NCI-H2171 (cell line): ENCODE results near the gene ZNF33A.
"Not testable (repeated sequence)": the region's sequence is repeated elsewhere in the genome, so short reads cannot be mapped to it uniquely, and the experiment has no call there.

ENCODE experiments used
- DNase-seq: peaks from one replicate; lab custom pipeline; 2025; lab: John Stamatoyannopoulos, UW

ZNF33A gene

DNA sequence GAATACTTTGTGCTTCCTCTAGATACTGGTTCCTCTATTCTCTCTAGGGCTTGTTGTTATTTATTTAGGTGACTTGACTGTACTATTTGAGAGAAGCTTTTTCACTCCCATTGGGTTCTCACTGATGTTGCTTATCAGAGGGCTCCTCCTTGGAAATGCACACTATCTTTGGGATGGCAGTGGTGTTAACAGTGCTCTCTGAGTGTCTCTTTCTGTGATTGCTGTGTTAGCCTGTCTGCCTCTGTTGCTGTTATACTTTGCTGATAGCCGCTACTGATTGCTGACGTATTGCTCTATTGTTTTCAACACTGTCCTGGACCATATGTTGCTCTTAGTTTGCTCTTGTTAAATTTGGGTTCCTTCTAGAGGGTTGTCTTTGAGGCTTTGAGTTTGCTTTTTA is 34.7 kb downstream of the ZNF33A start:
- DNase-seq: no peak

DNA sequence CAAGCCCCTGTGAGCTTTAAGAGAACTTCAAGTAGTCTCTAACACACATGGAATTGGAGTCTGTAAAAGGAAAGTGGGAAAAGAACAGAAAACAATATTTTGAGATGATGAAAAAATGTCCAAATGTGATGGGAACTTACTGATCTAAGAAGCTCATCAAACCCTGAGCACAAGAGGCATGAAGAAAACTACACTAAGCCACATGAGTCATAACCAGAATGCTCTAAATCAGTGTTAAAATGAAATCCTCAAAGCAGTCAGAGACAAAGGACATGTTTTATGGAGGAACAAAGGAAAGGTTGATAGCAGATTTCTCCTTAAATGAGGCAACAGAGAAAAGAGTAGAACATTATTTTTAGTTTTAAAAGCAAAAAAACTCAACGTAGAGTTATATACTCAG is 37.2 kb downstream of the ZNF33A start:
- DNase-seq: no peak

DNA sequence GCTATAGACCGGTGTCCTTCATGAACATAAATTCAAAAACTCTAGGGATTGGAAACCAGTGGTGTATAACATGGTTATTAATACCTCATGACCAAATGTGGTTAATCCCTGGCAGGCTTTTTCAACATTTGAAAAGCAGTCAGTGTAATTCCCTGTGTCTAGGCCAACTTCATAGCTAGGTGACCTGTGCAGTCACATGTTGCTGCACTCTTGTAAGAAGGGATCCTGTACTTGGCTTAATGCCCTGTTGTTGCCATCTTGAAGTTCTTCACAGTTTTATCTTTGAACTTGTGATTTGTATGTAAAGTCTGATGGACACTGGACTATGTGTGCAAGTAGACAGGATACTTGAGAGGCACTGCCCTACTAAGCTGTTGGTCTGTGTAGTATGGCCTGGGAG is 39.7 kb downstream of the ZNF33A start:
- no peak for DNase-seq

DNA sequence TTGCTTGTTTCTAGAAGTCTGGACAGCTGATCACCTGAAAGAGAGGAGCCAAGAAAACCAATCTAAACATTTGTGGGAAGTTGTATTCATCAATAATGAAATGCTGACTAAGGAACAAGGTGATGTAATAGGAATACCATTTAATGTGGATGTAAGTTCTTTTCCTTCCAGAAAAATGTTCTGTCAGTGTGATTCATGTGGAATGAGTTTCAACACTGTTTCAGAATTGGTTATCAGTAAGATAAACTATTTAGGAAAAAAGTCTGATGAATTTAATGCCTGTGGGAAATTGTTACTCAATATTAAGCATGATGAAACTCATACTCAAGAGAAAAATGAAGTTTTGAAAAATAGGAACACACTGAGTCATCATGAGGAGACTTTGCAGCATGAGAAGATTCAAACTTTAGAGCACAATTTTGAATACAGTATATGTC is 43.9 kb downstream of the ZNF33A start:
- DNase-seq: no peak

DNA sequence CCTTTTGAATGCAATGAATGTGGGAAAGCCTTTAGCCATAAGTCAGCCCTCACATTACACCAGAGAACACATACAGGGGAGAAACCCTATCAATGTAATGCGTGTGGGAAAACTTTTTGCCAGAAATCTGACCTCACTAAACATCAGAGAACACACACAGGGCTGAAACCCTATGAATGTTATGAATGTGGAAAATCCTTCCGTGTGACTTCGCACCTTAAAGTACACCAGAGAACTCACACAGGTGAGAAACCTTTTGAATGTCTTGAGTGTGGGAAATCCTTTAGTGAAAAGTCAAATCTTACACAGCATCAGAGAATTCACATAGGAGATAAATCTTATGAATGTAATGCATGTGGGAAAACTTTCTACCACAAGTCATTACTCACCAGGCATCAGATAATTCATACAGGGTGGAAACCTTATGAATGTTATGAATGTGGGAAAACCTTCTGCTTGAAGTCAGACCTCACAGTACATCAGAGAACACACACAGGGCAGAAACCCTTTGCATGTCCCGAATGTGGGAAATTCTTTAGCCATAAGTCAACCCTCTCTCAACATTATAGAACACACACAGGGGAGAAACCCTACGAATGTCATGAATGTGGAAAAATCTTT is 44.9 kb downstream of the ZNF33A start:
- DNase-seq: not testable (repeated sequence)

DNA sequence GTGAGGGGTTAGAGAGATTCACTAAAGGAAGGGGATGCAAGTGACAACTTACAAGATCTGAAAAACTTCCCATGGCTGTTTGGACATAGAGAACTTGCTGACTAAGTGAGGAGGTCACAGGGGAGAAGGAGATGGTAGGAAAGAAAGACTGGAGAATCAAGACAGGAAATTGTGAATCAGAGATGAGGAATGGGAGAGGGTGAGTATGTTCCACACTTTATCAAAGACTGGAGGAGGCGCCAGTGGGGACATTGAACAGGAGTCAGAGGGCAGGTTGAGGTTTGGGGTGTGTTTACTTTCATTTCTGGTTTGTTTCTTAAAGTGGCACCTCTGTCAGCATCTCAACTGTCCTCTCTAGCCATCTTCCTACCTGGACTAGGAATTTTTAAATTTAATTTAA is 59.2 kb downstream of the ZNF33A start:
- DNase-seq: not testable (repeated sequence)

DNA sequence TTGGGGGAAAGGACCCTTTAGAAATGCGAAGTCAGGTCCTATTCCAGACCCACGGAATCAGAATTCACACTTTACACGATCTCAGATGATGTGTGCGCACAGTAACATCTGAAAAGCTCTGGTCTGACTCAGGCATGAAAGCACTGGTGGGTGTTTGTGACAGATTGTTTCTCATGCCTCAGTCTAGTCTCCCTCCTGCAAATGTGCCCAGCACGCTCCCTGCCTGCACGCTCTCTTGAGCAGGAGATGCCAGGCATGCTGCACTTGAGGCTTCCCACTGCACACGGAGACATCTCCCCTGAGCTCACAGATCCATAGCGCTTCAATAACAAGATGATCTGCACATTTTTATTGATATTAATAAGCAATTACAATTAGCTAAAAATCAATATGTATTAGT is 60.0 kb downstream of the ZNF33A start:
- no peak for DNase-seq

DNA sequence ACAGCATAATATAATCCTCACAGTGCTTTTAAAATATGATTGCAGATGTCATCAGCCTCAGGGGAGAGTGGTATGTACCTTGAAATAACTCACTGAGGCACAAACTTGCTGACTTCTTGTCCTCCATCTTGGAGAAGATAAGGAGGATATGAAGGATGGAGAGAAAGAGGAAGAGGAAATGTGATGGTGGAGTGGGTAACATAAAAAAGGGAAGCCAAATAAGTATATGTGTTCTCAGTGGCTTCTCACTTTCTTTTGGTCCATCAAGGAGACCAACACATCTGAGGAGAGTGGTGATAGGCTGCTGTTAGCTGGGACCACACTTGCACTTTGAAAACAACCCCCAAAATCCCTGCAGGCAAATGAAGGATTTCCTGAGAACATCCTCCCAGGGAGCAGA is 62.1 kb downstream of the ZNF33A start:
- no peak for DNase-seq

DNA sequence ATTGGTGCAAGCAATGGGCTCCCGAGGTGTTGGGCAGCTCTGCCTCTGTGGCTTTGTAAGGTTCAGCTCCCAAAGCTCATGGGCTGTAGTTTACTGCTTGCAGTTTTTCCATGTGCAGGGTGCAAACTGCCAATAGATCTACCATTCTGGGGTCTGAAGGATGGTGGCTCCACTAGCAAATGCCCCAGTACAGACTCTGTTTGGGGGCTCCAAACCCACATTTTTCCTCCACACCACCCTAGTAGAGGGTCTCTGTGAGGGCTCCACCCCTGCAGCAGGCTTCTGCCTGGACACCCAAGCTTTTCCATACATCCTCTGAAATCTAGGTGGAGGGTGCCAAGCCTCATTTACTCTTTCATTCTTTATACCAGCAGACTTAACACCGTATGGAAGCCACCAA is 66.2 kb downstream of the ZNF33A start:
- no peak for DNase-seq

DNA sequence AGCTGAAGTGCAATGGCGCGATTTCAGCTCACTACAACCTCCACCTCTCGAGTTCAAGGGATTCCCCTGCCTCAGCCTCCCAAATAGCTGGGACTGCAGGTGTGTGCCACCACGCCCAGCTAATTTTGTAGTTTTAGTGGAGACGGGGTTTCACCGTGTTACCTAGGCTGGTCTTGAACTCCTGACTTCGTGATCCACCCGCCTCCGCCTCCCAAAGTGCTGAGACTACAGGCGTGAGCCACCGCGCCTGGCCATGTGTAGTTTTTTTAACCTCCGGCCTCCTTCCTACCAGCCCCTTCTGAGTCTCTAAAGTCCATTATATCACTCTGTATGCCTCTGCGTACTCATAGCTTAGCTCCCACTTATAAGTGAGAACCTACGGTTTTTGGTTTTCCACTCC is 82.8 kb downstream of the ZNF33A start:
- DNase-seq: not testable (repeated sequence)

DNA sequence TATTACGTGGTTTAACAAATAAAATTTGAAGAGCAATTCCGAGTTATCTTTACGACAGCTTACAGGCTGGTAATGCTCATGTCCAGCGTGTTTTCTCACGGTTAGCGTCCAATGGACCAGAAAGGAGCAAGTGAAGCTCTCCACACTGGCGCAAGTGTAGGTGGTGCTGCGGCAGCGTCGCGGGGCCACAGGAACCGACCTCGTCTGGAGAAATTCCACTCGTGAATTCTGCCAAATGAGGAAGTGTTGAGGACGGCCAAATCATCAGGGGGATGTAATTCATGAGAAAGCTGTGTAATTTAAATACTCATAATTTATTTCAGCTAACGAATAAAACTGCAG is 83.3 kb downstream of the ZNF33A start:
- DNase-seq: no peak

DNA sequence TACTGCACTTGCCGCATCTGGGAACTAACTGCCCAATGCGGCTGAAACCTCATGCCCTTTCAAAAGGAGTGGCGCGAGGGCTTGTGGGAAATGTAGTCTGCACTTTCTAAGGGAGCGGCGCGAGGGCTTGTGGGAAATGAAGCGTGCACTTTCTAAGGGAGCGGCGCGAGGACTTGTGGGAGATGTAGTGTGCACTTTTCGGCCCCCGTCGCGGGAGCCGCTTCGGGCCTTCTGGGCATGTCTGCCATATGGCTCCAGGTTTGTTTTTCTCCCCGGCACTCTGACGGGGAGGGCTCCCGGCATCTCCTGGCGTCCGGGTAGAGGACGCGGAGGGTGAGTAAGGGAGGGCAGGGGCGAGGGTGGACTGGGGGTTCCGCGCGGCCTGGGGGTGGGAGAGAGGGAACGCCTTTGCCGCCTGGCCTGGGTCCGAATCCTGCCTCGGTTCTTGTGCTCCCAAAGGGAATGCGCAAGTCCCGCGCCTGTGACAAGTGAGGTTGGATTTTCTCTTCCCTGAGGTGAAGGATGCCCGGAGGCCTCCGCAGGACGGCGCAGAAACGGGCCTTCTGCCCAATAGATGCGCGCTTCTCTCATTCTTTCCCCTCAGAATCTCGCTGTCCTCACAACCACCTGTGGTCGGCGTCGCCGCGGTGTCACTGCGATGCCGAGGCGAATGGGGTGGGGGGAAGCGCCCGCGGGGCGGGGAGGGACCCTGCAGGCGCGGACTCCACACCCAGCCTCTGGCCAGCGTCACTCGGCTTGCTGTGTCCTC is 83.9 kb downstream of the ZNF33A start, which contains the start of gene ZNF37A:
ZNF37A (plus strand) TSS at position 180 of the 769 bp plus-strand sequence. CDS start 2,281 bp downstream, outside the sequence.
- peak; percentile 79 for DNase-seq

DNA sequence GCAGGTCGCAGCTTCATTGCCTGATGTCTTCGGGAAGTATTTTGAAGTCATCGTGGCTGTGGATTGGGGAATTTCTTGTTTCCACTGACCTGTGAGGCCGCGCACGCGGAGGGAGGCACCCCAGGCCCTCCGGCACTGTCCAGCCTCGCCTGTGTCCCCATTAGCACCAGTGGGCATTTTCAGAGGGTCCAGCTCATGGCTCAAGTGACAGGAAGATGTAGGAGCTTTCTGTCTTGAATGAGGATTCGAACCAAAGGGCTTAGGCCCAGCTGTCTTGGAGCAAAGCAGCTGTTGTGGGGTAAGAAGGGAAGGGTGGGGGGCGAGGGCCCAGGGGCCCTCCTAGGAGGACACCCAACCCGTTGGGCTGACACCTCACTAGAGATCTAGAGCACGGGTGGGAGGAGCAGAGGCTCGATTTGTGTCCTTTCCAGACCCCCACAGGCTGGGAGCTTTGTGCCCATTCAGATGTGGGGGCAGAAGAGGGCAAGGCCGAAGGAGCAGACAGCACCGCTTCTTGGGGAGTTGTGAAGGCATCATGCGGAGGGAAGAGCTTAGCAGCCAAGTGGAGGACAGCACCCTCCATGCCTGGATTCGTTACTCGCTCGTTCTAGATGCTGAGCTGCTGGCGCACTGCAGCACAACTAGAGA is 84.6 kb downstream of the ZNF33A start:
- DNase-seq: no peak

DNA sequence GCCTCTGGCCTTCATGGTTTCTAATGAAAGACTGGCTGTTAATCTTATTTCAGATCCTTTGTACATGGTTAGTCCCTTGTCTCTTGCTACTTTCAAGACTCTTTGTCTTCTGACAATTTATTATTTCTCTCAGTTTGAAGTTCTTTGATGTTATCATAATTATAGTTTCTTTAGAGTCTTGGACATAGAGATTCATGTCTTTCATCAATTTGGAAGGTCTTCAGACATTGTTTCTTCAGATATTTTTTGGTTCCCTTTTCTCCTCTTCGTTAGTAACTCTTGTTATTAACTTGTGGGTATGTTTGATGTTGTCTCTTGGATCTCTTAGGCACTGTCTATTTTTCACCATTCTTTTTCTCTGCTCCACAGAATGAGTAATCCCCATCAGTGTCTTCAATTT is 92.4 kb downstream of the ZNF33A start:
- no peak for DNase-seq

DNA sequence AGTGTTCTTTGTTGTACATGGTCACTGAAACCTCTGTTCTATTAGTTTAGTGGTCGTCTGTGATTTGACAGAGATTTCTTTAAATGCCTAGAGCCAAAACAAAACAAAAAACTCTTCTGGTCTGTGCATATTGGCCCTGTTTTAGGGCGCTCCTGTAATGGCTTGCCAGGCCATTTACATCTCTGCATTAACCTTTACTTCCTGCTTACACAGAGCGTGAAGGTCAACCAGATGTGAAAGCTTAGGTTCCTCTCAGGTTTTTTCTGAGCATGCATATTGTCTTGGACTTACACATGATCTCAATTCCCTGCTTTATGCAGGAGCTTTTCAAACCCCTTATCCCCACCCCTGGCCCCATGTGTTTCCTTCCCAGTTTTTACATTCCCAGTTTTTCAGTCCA is 93.3 kb downstream of the ZNF33A start:
- DNase-seq: no peak

DNA sequence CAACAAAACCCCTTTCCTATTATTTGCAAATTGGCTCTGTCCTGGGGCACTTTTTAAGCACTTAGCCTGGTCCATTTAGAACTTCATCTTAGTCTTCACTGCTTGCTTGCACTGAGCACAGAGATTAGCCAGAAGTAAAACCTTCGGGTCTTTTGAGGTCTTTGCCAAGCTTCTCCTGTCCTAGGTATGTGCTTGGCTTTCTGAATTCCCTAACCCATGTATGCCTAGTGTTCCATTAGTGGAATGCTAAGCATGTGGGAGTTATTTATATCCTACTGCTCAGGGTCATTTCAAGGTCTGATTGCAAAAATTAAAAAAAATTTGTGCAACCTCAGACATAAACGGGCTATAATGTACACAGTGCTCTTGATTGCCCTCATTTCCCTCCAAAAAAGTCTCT is 101.7 kb downstream of the ZNF33A start:
- DNase-seq: no peak
